Smooth muscle cell (in vitro differentiated cells): ENCODE results near the gene ERN1. TPM values are rescaled to one million over a fixed set of nuclear protein-coding genes. Genes with fewer than 3 reads are reported as not detected.

Source experiments
- DNase-seq: peaks from one replicate; lab custom pipeline; 2025; ENCODE audit not compliant: unreplicated experiment; lab: John Stamatoyannopoulos, UW
- H2AFZ ChIP-seq: fragments of 200-600 bp; sonication (generic); 2 replicates; pipeline ENCODE4 v1.6.0; 2016; ENCODE audit warnings: antibody characterized with exemption, low read depth, mild to moderate bottlenecking
- H3F3A ChIP-seq: fragments of 200-600 bp; sonication (generic); 2 replicates; pipeline ENCODE4 v1.6.0; 2017; ENCODE audit warnings: antibody characterized with exemption, low read depth
- H3K27ac ChIP-seq: fragments of 200-600 bp; sonication (generic); 2 replicates; pipeline ENCODE4 v1.5.1; 2016; ENCODE audit warnings: low read depth, mild to moderate bottlenecking
- H3K27me3 ChIP-seq: fragments of 200-600 bp; sonication (generic); 2 replicates; pipeline ENCODE4 v1.6.1; 2016; ENCODE audit warnings: low read depth, mild to moderate bottlenecking
- H3K36me3 ChIP-seq: fragments of 200-600 bp; sonication (generic); 2 replicates; pipeline ENCODE4 v1.5.1; 2016; ENCODE audit warnings: low read depth
- H3K4me1 ChIP-seq: fragments of 200-600 bp; sonication (generic); 2 replicates; pipeline ENCODE4 v1.5.1; 2016; ENCODE audit warnings: low read depth
- H3K4me2 ChIP-seq: fragments of 200-600 bp; sonication (generic); 2 replicates; pipeline ENCODE4 v1.6.0; 2016; ENCODE audit warnings: mild to moderate bottlenecking
- H3K4me3 ChIP-seq: fragments of 200-600 bp; sonication (generic); 2 replicates; pipeline ENCODE4 v1.5.1; 2016; ENCODE audit warnings: mild to moderate bottlenecking
- H3K79me2 ChIP-seq: fragments of 200-600 bp; sonication (generic); 2 replicates; pipeline ENCODE4 v1.6.0; 2016; ENCODE audit warnings: low read depth, mild to moderate bottlenecking
- H3K9ac ChIP-seq: fragments of 200-600 bp; sonication (generic); 2 replicates; pipeline ENCODE4 v1.6.0; 2016; ENCODE audit warnings: low read depth
- H3K9me3 ChIP-seq: fragments of 200-600 bp; sonication (generic); replicated peaks from 2 replicates; pipeline ENCODE4 v1.5.1; 2016; ENCODE audit warnings: low read depth
- H4K20me1 ChIP-seq: fragments of 200-600 bp; sonication (generic); 2 replicates; pipeline ENCODE4 v1.6.0; 2016; ENCODE audit warnings: low read depth
- CTCF ChIP-seq: fragments of 200-600 bp; sonication (generic); IDR thresholded peaks from 2 replicates; pipeline ENCODE4 v1.5.1; 2017; ENCODE audit warnings: borderline replicate concordance, mild to moderate bottlenecking, antibody characterized with exemption; ENCODE audit not compliant: insufficient read depth, poor library complexity, severe bottlenecking
- WGBS: methylation state at CpG from one replicate; pipeline ENCODE4 v1.1.7; 2016; ENCODE audit warnings: low lambda C conversion rate; 5-methylcytosine and 5-hydroxymethylcytosine counted together
- polyA plus RNA-seq: library from polyadenylated mRNA; unstranded; fragments of >200 nt; fragmentation: Nextera tagmentation; extraction: Ambion mirVana; gene quantifications from 2 replicates; pipeline ENCODE4 v1.2.1, GENCODE V29; 2016
- total RNA-seq: library from RNA; depleted of rRNA; stranded (reverse); fragments of >200 nt; gene quantifications from 2 replicates; pipeline ENCODE4 v1.2.3, GENCODE V29; 2014

Gene ERN1
- total and polyA plus RNA-seq, 2 experiments from 2014 or later: 8.6 to 9.0 TPM

GRCh38 chr17:64004218-64004770, 125.7 kb downstream of the ERN1 start:
- no peaks in the 10 kb centered on the region for H3K36me3 ChIP-seq
- no peaks in the 10 kb centered on the region for H3F3A ChIP-seq
- no peaks in the 10 kb centered on the region for H3K27me3 ChIP-seq
- no peak overlapping the region for H3K4me3 ChIP-seq
- H3K4me2 ChIP-seq: no peak overlapping the region
- H4K20me1 ChIP-seq: no peaks in the 10 kb centered on the region
- H3K9ac ChIP-seq: no peak overlapping the region
- 94% methylated on average over 7 of the region's 7 CpGs for WGBS
- H2AFZ ChIP-seq: no peak overlapping the region
- no peak for DNase-seq
- no peak for TF ChIP-seq CTCF
- H3K9me3 ChIP-seq: no peaks in the 10 kb centered on the region
- H3K4me1 ChIP-seq: peaks cover 4% of the 10 kb centered on the region
- H3K27ac ChIP-seq: no peak overlapping the region
- no peaks in the 10 kb centered on the region for H3K79me2 ChIP-seq

- Histone ChIP-seq H3K4me1 (peaks cover 4% of the 10 kb centered on the region), H3K27ac (no peak overlapping the region), H3K9me3 (no peaks in the 10 kb centered on the region), H3K79me2 (no peaks in the 10 kb centered on the region), H3K36me3 (no peaks in the 10 kb centered on the region), H3K27me3 (no peaks in the 10 kb centered on the region), H3K4me3 (no peak overlapping the region), H2AFZ (no peak overlapping the region), H3K9ac (no peak overlapping the region), H3F3A (no peaks in the 10 kb centered on the region), H4K20me1 (no peaks in the 10 kb centered on the region), H3K4me2 (no peak overlapping the region)
- TF ChIP-seq CTCF: no peak
- WGBS: 91% methylated on average over 13 of the region's 13 CpGs
- DNase-seq: no peak
Measured at GRCh38 chr17:64003526-64004121, 126.3 kb downstream of the ERN1 start.

GRCh38 chr17:64002658-64003525, 127.1 kb downstream of the ERN1 start:
- H4K20me1 ChIP-seq: no peaks in the 10 kb centered on the region
- WGBS: 94% methylated on average over 22 of the region's 22 CpGs
- no peak for DNase-seq

More at GRCh38 chr17:64002658-64003525, 127.1 kb downstream of the ERN1 start:
- no peaks in the 10 kb centered on the region for H3K36me3 ChIP-seq
- no peak overlapping the region for H3K4me2 ChIP-seq
- H3K79me2 ChIP-seq: no peaks in the 10 kb centered on the region
- H3K9ac ChIP-seq: no peak overlapping the region
- no peak overlapping the region for H3K27ac ChIP-seq
- peaks cover 4% of the 10 kb centered on the region for H3K4me1 ChIP-seq
- H3F3A ChIP-seq: no peaks in the 10 kb centered on the region
- H3K9me3 ChIP-seq: no peaks in the 10 kb centered on the region
- no peaks in the 10 kb centered on the region for H3K27me3 ChIP-seq
- no peak overlapping the region for H3K4me3 ChIP-seq
- TF ChIP-seq CTCF: no peak
- no peak overlapping the region for H2AFZ ChIP-seq
